Measurements from ENCODE around the gene DLG1.
"Not testable (repeated sequence)": the region's sequence is repeated elsewhere in the genome, so short reads cannot be mapped to it uniquely, and the experiment has no call there.

Gene DLG1

GRCh38 chr3:197285557-197285956, 12.9 kb downstream of the DLG1 start:
- no peak for DNase-seq (ENCODE audit: low read depth in 2 of 2)
- TF ChIP-seq CTCF (IDR thresholded peaks at IDR 0.05; ENCODE audit: low read depth, low read length) = no peak
- H3K4me3 ChIP-seq (replicated peaks in 1 of 2; ENCODE audit: low read depth in 2 of 2, low read length in 2 of 2) = no peak overlapping the region

- DNase-seq (ENCODE audit: low read depth in 2 of 2) = no peak
- TF ChIP-seq CTCF (IDR thresholded peaks at IDR 0.05; ENCODE audit: low read depth, low read length) = no peak
- no peak overlapping the region for H3K4me3 ChIP-seq (replicated peaks in 1 of 2; ENCODE audit: low read depth in 2 of 2, low read length in 2 of 2)
These were observed 15.4 kb downstream of the DLG1 start for GRCh38 chr3:197283045-197283444.

- TF ChIP-seq CTCF (IDR thresholded peaks at IDR 0.05; ENCODE audit: low read depth, low read length) = no peak
- no peak overlapping the region for H3K4me3 ChIP-seq (replicated peaks in 1 of 2; ENCODE audit: low read depth in 2 of 2, low read length in 2 of 2)
- no peak for DNase-seq (ENCODE audit: low read depth in 2 of 2)
These were observed 16.6 kb downstream of the DLG1 start for GRCh38 chr3:197281849-197282248.

GRCh38 chr3:197280156-197280555, 18.3 kb downstream of the DLG1 start:
- no peak for TF ChIP-seq CTCF (IDR thresholded peaks at IDR 0.05; ENCODE audit: low read depth, low read length)
- no peak overlapping the region for H3K4me3 ChIP-seq (replicated peaks in 1 of 2; ENCODE audit: low read depth in 2 of 2, low read length in 2 of 2)
- DNase-seq (ENCODE audit: low read depth in 2 of 2) = no peak

- no peak overlapping the region for H3K4me3 ChIP-seq (replicated peaks in 1 of 2; ENCODE audit: low read depth in 2 of 2, low read length in 2 of 2)
- TF ChIP-seq CTCF (IDR thresholded peaks at IDR 0.05; ENCODE audit: low read depth, low read length) = no peak
- DNase-seq (ENCODE audit: low read depth in 2 of 2) = no peak
These were observed 19.5 kb downstream of the DLG1 start for GRCh38 chr3:197278933-197279332.

- not testable (repeated sequence) for H3K4me3 ChIP-seq (replicated peaks in 1 of 2; ENCODE audit: low read depth in 2 of 2, low read length in 2 of 2)
- peak; percentile 22 for TF ChIP-seq CTCF (IDR thresholded peaks at IDR 0.05; ENCODE audit: low read depth, low read length)
These were observed 21.6 kb downstream of the DLG1 start for GRCh38 chr3:197276808-197277207.

GRCh38 chr3:197270558-197271317, 27.7 kb downstream of the DLG1 start:
- no peak for DNase-seq (ENCODE audit: low read depth in 2 of 2)
- no peak overlapping the region for H3K4me3 ChIP-seq (replicated peaks in 1 of 2; ENCODE audit: low read depth in 2 of 2, low read length in 2 of 2)
- no peak for TF ChIP-seq CTCF (IDR thresholded peaks at IDR 0.05; ENCODE audit: low read depth, low read length)

More at GRCh38 chr3:197276808-197277207, 21.6 kb downstream of the DLG1 start:
- DNase-seq (ENCODE audit: low read depth in 2 of 2) = not testable (repeated sequence)
